ENCODE data around the gene SPATA9.

DNA sequence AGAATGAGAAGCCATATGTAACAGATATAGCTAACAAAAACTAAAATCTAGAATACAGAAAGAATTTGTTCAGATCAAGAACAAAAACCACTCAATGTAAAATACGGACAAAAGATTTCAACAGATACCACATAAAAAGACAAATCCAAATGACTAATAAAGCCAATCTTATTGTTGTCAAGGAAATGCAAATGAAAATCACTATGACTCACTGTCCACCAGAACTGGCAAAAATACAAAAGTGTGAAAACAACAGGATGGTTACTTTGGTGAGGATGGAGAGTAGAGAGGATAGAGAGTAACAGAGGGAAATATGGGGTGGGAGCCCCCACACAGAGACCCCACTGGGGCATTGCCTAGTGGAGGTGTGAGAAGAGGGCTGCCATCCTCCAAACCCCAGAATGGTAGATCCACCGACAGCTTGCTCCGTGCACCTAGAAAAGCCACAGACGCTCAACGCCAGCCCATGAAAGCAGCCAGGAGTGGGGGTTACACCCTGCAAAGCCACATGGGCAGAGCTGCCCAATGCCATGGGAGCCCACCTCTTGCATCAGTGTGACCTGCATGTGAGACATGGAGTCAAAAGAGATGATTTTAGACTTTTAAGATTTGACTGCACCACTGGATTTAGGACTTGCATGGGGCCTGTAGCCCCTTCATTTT, 33.1 kb upstream of the SPATA9 start:
- TF ChIP-seq, protein P1, sequence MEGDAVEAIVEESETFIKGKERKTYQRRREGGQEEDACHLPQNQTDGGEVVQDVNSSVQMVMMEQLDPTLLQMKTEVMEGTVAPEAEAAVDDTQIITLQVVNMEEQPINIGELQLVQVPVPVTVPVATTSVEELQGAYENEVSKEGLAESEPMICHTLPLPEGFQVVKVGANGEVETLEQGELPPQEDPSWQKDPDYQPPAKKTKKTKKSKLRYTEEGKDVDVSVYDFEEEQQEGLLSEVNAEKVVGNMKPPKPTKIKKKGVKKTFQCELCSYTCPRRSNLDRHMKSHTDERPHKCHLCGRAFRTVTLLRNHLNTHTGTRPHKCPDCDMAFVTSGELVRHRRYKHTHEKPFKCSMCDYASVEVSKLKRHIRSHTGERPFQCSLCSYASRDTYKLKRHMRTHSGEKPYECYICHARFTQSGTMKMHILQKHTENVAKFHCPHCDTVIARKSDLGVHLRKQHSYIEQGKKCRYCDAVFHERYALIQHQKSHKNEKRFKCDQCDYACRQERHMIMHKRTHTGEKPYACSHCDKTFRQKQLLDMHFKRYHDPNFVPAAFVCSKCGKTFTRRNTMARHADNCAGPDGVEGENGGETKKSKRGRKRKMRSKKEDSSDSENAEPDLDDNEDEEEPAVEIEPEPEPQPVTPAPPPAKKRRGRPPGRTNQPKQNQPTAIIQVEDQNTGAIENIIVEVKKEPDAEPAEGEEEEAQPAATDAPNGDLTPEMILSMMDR (conservative IDR thresholded peaks at IDR 0.05 in 1 of 2, IDR thresholded peaks at IDR 0.05 in 1 of 2; ENCODE audit: extremely low read depth in 1 of 2, insufficient read depth in 1 of 2, low read depth in 1 of 2, low read length in 2 of 2), result no peak
- no peak for TF ChIP-seq EZH2 (IDR thresholded peaks at IDR 0.05; ENCODE audit: borderline replicate concordance, low read length)

Data from mammary epithelial cell (primary cell).